Measurements from ENCODE around the gene RAB43.
A peak's percentile ranks its signal among the peaks of the same experiment; 100 is the strongest.
"Not testable (repeated sequence)": the region's sequence is repeated elsewhere in the genome, so short reads cannot be mapped to it uniquely, and the experiment has no call there.

Gene RAB43

DNA sequence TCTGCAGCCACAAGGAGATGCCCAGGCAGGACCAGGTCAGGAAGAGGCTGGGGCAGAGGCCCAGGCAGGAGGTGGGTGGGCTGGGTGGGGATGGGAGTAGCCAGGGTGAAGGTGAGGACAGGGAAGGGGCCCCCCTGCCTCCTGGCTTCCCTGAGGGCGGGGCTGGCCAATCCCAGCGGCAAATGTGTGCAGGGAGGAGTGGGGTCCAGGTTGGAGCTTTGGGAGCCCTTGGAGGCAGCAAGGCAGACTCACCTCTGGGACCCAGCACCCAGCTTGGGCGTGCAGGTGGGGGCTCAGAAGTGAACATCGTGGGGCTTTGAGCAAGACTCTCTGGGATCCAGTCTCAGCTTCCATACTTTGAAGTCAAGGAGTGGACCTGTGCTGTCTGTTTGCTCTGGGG lies 35.8 kb downstream of the RAB43 start:
- H3K27me3 ChIP-seq (ENCODE audit: low read depth, low read length), result no peaks in the 10 kb centered on the region
- H3K36me3 ChIP-seq (ENCODE audit: control insufficient read depth in 1 of 2, insufficient read depth in 2 of 2, low read length in 2 of 2), result no peaks in the 10 kb centered on the region
- H3K4me3 ChIP-seq (ENCODE audit: low read depth in 1 of 2, low read length in 2 of 2), result no peak overlapping the region
- no peak overlapping the region for H3K27ac ChIP-seq (ENCODE audit: low read length)
- H3K4me1 ChIP-seq (ENCODE audit: control insufficient read depth in 1 of 2, insufficient read depth in 2 of 2, low read length in 2 of 2), result peaks cover 0 to 9% of the 10 kb centered on the region in 2 donors
- H3K9me3 ChIP-seq (ENCODE audit: control insufficient read depth in 1 of 2, low read length in 2 of 2), result no peaks in the 10 kb centered on the region

DNA sequence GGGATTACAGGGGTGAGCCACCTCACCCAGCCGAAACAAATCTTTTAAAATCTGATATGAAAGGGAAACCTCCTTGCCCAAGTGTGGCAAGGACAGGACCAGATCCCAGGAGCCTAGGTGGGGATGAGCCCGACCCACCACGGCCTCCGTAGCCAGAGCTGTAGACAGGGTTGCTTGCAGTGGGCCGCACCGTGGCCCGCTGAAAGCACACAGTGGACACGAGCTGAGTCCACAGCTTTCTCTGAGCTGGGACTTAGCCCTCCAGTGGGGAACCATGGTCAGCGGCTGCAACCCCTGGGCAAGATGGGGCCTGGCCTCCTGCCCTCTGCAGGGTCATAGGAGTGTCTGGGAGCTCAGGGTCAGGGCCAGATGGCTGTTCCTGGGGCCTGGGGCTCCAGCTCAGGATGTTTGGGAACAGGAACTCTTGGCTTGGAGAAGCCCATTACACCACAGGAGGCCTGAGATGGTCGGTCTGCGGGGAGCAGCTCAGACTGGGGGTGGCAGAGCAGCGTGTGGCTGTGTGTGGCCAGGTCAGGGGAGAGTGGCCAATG lies 36.4 kb downstream of the RAB43 start:
- Histone ChIP-seq H3K4me1 (ENCODE audit: control insufficient read depth in 1 of 2, insufficient read depth in 2 of 2, low read length in 2 of 2) (peaks cover 0 to 9% of the 10 kb centered on the region in 2 donors), H3K4me3 (ENCODE audit: low read depth in 1 of 2, low read length in 2 of 2) (no peak overlapping the region), H3K27ac (ENCODE audit: low read length) (no peak overlapping the region), H3K27me3 (ENCODE audit: low read depth, low read length) (no peaks in the 10 kb centered on the region), H3K9me3 (ENCODE audit: control insufficient read depth in 1 of 2, low read length in 2 of 2) (no peaks in the 10 kb centered on the region), H3K36me3 (ENCODE audit: control insufficient read depth in 1 of 2, insufficient read depth in 2 of 2, low read length in 2 of 2) (no peaks in the 10 kb centered on the region)

DNA sequence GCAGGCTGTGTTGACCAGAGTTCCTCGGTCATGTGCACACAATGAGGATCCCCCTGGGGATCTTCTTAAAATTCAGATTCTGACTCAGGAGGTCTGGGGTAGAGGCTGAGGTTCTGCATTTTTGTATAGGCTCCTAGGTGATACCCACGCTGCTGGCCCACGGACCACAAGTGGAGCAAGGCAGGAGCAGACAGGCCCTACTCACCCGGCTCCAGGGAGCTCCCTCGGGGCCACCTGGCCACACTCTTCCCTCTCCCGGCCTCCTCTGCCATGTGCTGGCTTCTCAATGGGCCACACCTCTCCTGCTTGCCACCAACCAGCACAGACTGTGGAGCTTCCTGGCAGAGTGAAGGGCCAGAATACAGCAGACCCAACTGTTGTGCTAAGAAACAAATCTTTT lies 37.1 kb downstream of the RAB43 start:
- Histone ChIP-seq H3K9me3 (ENCODE audit: control insufficient read depth in 1 of 2, low read length in 2 of 2) (no peaks in the 10 kb centered on the region), H3K27ac (ENCODE audit: low read length) (no peak overlapping the region), H3K36me3 (ENCODE audit: control insufficient read depth in 1 of 2, insufficient read depth in 2 of 2, low read length in 2 of 2) (no peaks in the 10 kb centered on the region), H3K4me3 (ENCODE audit: low read depth in 1 of 2, low read length in 2 of 2) (no peak overlapping the region), H3K27me3 (ENCODE audit: low read depth, low read length) (no peaks in the 10 kb centered on the region), H3K4me1 (ENCODE audit: control insufficient read depth in 1 of 2, insufficient read depth in 2 of 2, low read length in 2 of 2) (peaks cover 0 to 9% of the 10 kb centered on the region in 2 donors)

DNA sequence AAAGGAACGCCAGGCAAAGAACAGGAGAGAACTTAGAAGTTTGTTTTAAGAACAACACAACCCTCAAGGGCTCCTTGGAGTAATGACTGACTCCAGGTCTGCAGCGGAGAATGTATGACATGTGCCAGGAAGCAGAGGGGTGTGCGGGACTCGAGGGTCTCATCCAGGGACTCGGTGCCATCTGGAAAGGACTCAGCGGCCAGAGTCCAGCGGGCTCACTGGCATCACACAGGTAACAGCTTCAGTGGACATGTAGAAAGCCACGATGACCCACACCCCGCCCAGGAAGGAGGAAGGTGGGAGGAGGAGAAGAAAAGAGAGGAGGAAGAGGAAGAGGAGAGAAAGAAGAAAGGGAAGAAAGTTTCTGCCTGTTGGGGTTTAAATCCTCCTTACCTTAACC lies 39.6 kb downstream of the RAB43 start:
- H3K9me3 ChIP-seq (ENCODE audit: control insufficient read depth in 1 of 2, low read length in 2 of 2), result no peaks in the 10 kb centered on the region
- H3K4me3 ChIP-seq (ENCODE audit: low read depth in 1 of 2, low read length in 2 of 2), result no peak overlapping the region
- no peaks in the 10 kb centered on the region for H3K36me3 ChIP-seq (ENCODE audit: control insufficient read depth in 1 of 2, insufficient read depth in 2 of 2, low read length in 2 of 2)
- H3K27ac ChIP-seq (ENCODE audit: low read length), result no peak overlapping the region
- H3K4me1 ChIP-seq (ENCODE audit: control insufficient read depth in 1 of 2, insufficient read depth in 2 of 2, low read length in 2 of 2), result peaks cover 0 to 22% of the 10 kb centered on the region in 2 donors
- H3K27me3 ChIP-seq (ENCODE audit: low read depth, low read length), result no peaks in the 10 kb centered on the region

DNA sequence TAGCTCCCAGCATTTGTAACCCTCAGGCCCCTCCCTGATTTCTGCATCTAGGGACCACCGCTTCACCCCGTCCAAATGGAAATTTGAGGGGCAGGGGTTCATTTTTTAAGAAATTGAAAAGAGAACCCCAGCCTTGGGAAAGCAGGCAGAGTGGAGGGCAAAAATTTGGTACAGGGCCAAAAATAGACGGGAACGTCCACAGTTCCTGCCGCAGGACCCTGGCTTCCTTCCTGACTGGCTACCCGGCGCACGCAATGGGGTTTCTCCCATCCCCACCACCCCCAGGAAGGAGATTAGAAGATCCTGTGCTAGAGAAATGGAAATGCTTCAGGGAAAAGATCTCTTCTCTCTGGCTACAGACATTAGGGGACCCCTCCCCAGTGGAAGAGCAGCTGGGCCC lies 40.1 kb downstream of the RAB43 start:
- Histone ChIP-seq H3K27ac (ENCODE audit: low read length) (no peak overlapping the region), H3K4me3 (ENCODE audit: low read depth in 1 of 2, low read length in 2 of 2) (no peak overlapping the region), H3K36me3 (ENCODE audit: control insufficient read depth in 1 of 2, insufficient read depth in 2 of 2, low read length in 2 of 2) (no peaks in the 10 kb centered on the region), H3K27me3 (ENCODE audit: low read depth, low read length) (no peaks in the 10 kb centered on the region), H3K9me3 (ENCODE audit: control insufficient read depth in 1 of 2, low read length in 2 of 2) (no peaks in the 10 kb centered on the region), H3K4me1 (ENCODE audit: control insufficient read depth in 1 of 2, insufficient read depth in 2 of 2, low read length in 2 of 2) (peaks cover 0 to 19% of the 10 kb centered on the region in 2 donors)

DNA sequence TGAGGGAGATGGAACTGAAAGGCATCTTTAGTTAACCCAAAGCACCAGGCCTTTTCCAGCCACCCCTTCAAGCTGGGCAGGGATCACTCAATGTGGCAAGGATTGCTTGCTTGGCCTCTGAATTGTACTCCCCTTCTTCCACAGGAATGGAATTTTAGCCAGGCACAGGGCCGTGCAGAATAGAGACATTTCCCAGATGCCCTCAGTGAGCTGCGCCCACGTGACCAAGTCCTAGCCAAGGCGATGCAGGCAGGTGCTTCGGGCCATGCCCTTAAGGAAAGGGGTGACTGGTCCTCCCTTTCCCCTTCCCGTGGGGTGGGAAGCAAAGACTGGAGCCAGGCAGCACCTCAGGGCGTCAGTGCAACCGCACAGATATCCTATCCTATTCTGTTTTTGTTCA lies 43.1 kb downstream of the RAB43 start:
- no peak overlapping the region for H3K27ac ChIP-seq (ENCODE audit: low read length)
- H3K9me3 ChIP-seq (ENCODE audit: control insufficient read depth in 1 of 2, low read length in 2 of 2), result no peaks in the 10 kb centered on the region
- H3K4me3 ChIP-seq (ENCODE audit: low read depth in 1 of 2, low read length in 2 of 2), result no peak overlapping the region
- peaks cover 0 to 19% of the 10 kb centered on the region in 2 donors for H3K4me1 ChIP-seq (ENCODE audit: control insufficient read depth in 1 of 2, insufficient read depth in 2 of 2, low read length in 2 of 2)
- no peaks in the 10 kb centered on the region for H3K36me3 ChIP-seq (ENCODE audit: control insufficient read depth in 1 of 2, insufficient read depth in 2 of 2, low read length in 2 of 2)
- H3K27me3 ChIP-seq (ENCODE audit: low read depth, low read length), result no peaks in the 10 kb centered on the region

DNA sequence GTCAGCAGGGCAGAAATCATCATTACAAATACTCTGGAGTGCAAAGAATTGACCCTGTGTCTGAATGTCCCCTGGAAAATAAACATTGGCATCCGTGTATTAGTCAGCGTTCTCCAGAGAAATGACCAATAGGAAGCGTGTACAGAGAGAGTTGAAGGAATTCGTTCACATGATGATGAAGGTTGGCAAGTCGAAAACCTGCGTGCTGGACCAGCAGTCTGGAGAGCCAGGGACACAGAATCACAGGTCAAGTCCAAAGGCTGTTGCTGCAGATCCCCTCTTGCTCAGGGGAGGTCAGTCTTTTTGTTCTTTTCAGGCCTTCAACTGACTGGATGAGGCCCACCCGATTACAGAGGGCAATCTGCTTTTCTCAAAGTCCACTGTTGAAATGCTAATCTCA lies 44.4 kb downstream of the RAB43 start:
- Histone ChIP-seq H3K27me3 (ENCODE audit: low read depth, low read length) (no peaks in the 10 kb centered on the region), H3K36me3 (ENCODE audit: control insufficient read depth in 1 of 2, insufficient read depth in 2 of 2, low read length in 2 of 2) (no peaks in the 10 kb centered on the region), H3K27ac (ENCODE audit: low read length) (no peak overlapping the region), H3K9me3 (ENCODE audit: control insufficient read depth in 1 of 2, low read length in 2 of 2) (no peaks in the 10 kb centered on the region), H3K4me3 (ENCODE audit: low read depth in 1 of 2, low read length in 2 of 2) (no peak overlapping the region), H3K4me1 (ENCODE audit: control insufficient read depth in 1 of 2, insufficient read depth in 2 of 2, low read length in 2 of 2) (peaks cover 0 to 19% of the 10 kb centered on the region in 2 donors)

DNA sequence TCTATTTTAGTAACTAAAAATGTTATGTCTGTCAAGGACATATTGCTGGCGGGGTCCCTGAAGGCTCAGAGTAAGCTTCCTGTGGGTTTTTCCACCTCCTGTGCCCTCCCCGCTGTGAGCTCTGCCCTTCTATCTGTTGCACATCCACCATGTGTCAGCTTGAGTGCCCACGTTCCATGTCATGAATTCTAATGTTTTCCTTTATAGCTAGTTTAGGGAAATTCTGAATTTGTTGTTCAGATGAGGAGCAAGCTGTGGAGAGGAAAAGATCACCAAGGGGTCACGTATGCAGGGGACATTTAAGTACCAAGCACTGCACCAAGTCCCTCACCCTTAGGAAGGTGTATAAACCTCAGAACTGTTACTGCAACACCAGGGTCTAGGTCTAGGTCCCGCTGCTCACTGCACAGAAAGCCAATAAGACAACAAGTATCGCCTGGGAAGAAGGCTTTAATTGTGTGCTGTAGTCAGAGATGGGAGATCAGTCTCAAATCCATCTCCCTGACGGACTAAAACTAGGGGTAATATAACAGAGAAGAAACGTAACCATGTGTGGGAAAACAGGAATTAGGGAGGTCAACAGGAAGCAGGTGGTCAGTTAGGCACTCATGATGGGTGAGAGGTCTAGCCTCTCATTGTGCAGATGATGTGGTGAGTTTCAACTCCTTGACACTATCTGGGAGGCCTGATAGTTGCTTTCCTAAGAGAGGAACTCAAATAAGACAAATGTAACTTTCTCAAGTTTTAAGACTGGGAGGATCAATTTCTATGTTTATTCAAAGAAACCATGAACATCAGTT lies 51.3 kb downstream of the RAB43 start:
- H3K27ac ChIP-seq (ENCODE audit: low read length), result no peak overlapping the region
- no peaks in the 10 kb centered on the region for H3K9me3 ChIP-seq (ENCODE audit: control insufficient read depth in 1 of 2, low read length in 2 of 2)
- no peak overlapping the region for H3K4me3 ChIP-seq (ENCODE audit: low read depth in 1 of 2, low read length in 2 of 2)
- H3K36me3 ChIP-seq (ENCODE audit: control insufficient read depth in 1 of 2, insufficient read depth in 2 of 2, low read length in 2 of 2), result no peaks in the 10 kb centered on the region
- peaks cover 0 to 7% of the 10 kb centered on the region in 2 donors for H3K4me1 ChIP-seq (ENCODE audit: control insufficient read depth in 1 of 2, insufficient read depth in 2 of 2, low read length in 2 of 2)
- H3K27me3 ChIP-seq (ENCODE audit: low read depth, low read length), result no peaks in the 10 kb centered on the region

DNA sequence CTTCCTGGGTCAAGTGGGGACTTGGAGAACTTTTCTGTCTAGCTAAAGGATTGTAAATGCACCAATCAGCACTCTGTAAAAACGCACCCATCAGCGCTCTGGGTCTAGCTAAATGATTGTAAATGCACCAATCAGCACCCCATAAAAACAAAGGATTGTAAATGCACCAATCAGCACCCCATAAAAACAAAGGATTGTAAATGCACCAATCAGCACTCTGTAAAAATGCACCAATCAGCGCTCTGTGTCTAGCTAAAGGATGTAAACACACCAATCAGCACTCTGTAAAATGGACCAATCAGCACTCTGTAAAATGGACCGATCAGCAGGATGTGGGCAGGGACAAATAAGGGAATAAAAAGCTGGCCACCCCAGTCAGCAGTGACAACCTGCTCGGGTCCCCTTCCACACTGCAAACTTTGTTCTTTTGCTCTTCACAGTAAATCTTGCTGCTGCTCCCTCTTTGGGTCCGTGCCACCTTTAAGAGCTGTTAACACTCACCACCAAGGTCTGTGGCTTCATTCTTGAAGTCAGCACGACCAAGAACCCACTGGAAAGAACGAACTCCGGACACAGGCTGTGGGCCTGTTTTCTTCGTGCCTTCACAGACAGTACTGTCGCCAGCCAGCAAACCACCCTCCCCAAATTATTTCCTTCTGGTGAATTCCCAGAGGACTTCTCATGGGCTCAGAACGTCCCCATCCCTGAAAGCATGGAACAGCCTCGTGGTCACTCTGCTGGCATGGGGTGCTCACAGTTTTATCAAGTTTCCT lies 52.1 kb downstream of the RAB43 start:
- not testable (repeated sequence) for H3K4me3 ChIP-seq (ENCODE audit: low read depth in 1 of 2, low read length in 2 of 2); H3K36me3 ChIP-seq (ENCODE audit: control insufficient read depth in 1 of 2, insufficient read depth in 2 of 2, low read length in 2 of 2)

DNA sequence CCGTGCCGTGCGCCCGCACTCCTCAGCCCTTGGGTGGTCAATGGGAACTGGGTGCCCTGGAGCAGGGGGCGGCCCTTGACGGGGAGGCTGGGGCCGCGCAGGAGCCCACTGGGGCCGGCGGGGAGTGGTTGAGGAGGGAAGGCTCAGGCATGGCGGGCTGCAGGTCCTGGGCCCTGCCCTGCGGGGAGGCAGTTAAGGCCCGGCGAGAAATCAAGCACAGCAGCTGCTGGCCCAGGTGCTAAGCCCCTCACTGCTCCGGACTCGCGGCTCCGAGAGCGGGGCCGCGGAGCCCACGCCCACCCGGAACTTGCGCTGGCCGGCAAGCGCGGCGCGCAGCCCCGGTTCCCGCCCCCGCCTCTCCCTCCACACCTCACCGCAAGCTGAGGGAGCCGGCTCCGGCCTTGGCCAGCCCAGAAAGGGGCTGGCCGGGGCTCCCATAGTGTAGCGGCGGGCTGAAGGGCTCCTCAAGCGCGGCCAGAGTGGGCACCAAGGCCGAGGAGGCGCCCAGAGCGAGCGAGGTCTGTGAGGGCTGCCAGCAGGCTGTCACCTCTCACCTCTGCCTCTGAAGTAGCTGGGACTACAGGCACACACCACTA lies 53.2 kb downstream of the RAB43 start:
- no peaks in the 10 kb centered on the region for H3K36me3 ChIP-seq (ENCODE audit: control insufficient read depth in 1 of 2, insufficient read depth in 2 of 2, low read length in 2 of 2)
- no peaks in the 10 kb centered on the region for H3K9me3 ChIP-seq (ENCODE audit: control insufficient read depth in 1 of 2, low read length in 2 of 2)
- no peaks in the 10 kb centered on the region for H3K27me3 ChIP-seq (ENCODE audit: low read depth, low read length)
- no peak overlapping the region for H3K27ac ChIP-seq (ENCODE audit: low read length)
- H3K4me1 ChIP-seq (ENCODE audit: control insufficient read depth in 1 of 2, insufficient read depth in 2 of 2, low read length in 2 of 2), result peaks cover 0 to 7% of the 10 kb centered on the region in 2 donors
- peak overlapping the region in 1 of 2 donors; percentile 53 for H3K4me3 ChIP-seq (ENCODE audit: low read depth in 1 of 2, low read length in 2 of 2)

More for the DNA sequence above, 52.1 kb downstream of the RAB43 start:
- not testable (repeated sequence) for H3K9me3 ChIP-seq (ENCODE audit: control insufficient read depth in 1 of 2, low read length in 2 of 2); H3K27me3 ChIP-seq (ENCODE audit: low read depth, low read length); H3K4me1 ChIP-seq (ENCODE audit: control insufficient read depth in 1 of 2, insufficient read depth in 2 of 2, low read length in 2 of 2); H3K27ac ChIP-seq (ENCODE audit: low read length)

DNA sequence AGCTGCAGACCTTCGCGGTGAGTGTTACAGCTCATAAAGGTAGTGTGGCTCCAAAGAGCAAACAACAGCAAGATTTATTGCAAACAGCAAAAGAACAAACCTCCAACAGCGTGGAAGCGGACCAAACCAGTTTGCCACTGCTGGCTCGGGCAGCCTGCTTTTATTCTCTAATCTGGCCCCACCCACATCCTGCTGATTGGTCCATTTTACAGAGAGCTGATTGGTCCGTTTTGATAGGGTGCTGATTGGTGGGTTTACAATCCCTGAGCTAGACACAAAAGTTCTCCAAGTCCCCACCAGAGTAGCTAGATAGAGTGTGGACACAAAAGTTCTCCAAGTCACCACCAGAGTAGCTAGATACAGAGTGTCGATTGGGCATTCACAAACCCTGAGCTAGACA lies 53.9 kb downstream of the RAB43 start:
- H3K9me3 ChIP-seq (ENCODE audit: control insufficient read depth in 1 of 2, low read length in 2 of 2); H3K27ac ChIP-seq (ENCODE audit: low read length); H3K4me3 ChIP-seq (ENCODE audit: low read depth in 1 of 2, low read length in 2 of 2); H3K36me3 ChIP-seq (ENCODE audit: control insufficient read depth in 1 of 2, insufficient read depth in 2 of 2, low read length in 2 of 2); H3K4me1 ChIP-seq (ENCODE audit: control insufficient read depth in 1 of 2, insufficient read depth in 2 of 2, low read length in 2 of 2); H3K27me3 ChIP-seq (ENCODE audit: low read depth, low read length): not testable (repeated sequence)

Data from muscle layer of duodenum (tissue), 2 donors.